PC-3 (cell line): ENCODE data around the gene PGAP2. TPM values are rescaled to one million over a fixed set of nuclear protein-coding genes. Genes with fewer than 3 reads are reported as not detected.

ENCODE experiments used
- ATAC-seq: fragments of 200-7000 bp; cut with Tn5 transposase; 2 replicates; pipeline ENCODE4 v1.9.1; 2020; ENCODE audit warnings: mild to moderate bottlenecking, moderate library complexity
- BruUV-seq: library from RNA; stranded (reverse); fragments of 400-500 nt; replicated peaks from 2 replicates; lab custom pipeline; 2021; lab: Mats Ljungman, UMichigan
- CTCF ChIA-PET: fragments of 300-600 bp; sonication (Branson Sonifier 250); formaldehyde crosslinking; loops from one replicate; lab custom pipeline; 2022; ENCODE audit warnings: antibody characterized with exemption; lab: Charles Lee
- POLR2A ChIA-PET: fragments of 300-600 bp; sonication (Branson Sonifier 250); formaldehyde crosslinking; loops from one replicate; lab custom pipeline; 2022; ENCODE audit warnings: antibody characterized with exemption; ENCODE audit not compliant: unreplicated experiment; lab: Charles Lee
- DNase-seq: peaks from one replicate; pipeline ENCODE4 v3.0.0-alpha.2; 2015
- H2AFZ ChIP-seq: fragments of 300-600 bp; sonication (generic); 2 replicates; pipeline ENCODE4 v1.6.0; 2016; ENCODE audit warnings: antibody characterized with exemption, low read length
- H3F3A ChIP-seq: fragments of 300-600 bp; sonication (generic); one replicate; pipeline ENCODE4 v1.6.0; 2017; ENCODE audit warnings: antibody characterized with exemption, low read length, control low read depth, mild to moderate bottlenecking; ENCODE audit not compliant: unreplicated experiment
- H3K27ac ChIP-seq: fragments of 300-600 bp; sonication (generic); 2 replicates; pipeline ENCODE4 v1.5.1; 2016; ENCODE audit warnings: mild to moderate bottlenecking, low read length
- H3K27me3 ChIP-seq: fragments of 300-600 bp; sonication (generic); 2 replicates; pipeline ENCODE4 v1.6.1; 2016; ENCODE audit warnings: low read length, mixed read lengths
- H3K36me3 ChIP-seq: fragments of 300-600 bp; sonication (generic); 2 replicates; pipeline ENCODE4 v1.6.1; 2016; ENCODE audit warnings: low read depth, mixed run types, low read length, mixed read lengths
- H3K4me1 ChIP-seq: fragments of 300-600 bp; sonication (generic); 2 replicates; pipeline ENCODE4 v1.5.1; 2016; ENCODE audit warnings: low read length; ENCODE audit not compliant: insufficient read depth
- H3K4me2 ChIP-seq: fragments of 300-600 bp; sonication (generic); 2 replicates; pipeline ENCODE4 v1.6.0; 2016; ENCODE audit warnings: low read length
- H3K4me3 ChIP-seq: fragments of 300-600 bp; sonication (generic); 2 replicates; pipeline ENCODE4 v1.5.1; 2016; ENCODE audit warnings: mild to moderate bottlenecking, low read length, mixed read lengths
- H3K79me2 ChIP-seq: fragments of 300-600 bp; sonication (generic); 2 replicates; pipeline ENCODE4 v1.6.1; 2017; ENCODE audit warnings: low read length, mixed read lengths
- H3K9ac ChIP-seq: fragments of 300-600 bp; sonication (generic); 2 replicates; pipeline ENCODE4 v1.6.0; 2016; ENCODE audit warnings: mild to moderate bottlenecking, low read length
- H3K9me2 ChIP-seq: fragments of 300-600 bp; sonication (generic); replicated peaks from 2 replicates; pipeline ENCODE4 v1.6.1; 2016; ENCODE audit warnings: mixed run types, low read length, mixed read lengths
- H3K9me3 ChIP-seq: fragments of 300-600 bp; sonication (generic); 2 replicates; pipeline ENCODE4 v1.6.1; 2016; ENCODE audit warnings: low read length, mixed read lengths
- H4K20me1 ChIP-seq: fragments of 300-600 bp; sonication (generic); 2 replicates; pipeline ENCODE4 v1.6.1; 2016; ENCODE audit warnings: low read length, mixed read lengths
- CTCF ChIP-seq: fragments of 300-600 bp; sonication (generic); conservative IDR thresholded peaks from 2 replicates; pipeline ENCODE4 v1.5.1; 2017; ENCODE audit warnings: antibody characterized with exemption, low read depth, mild to moderate bottlenecking, low read length
- EZH2 ChIP-seq: fragments of 300-600 bp; sonication (generic); IDR thresholded peaks from one replicate; pipeline ENCODE4 v1.6.1; 2017; ENCODE audit warnings: antibody characterized with exemption, mild to moderate bottlenecking, low read length; ENCODE audit not compliant: unreplicated experiment
- EZH2phosphoT487 ChIP-seq: fragments of 300-600 bp; sonication (generic); IDR thresholded peaks from 2 replicates; pipeline ENCODE4 v1.6.1; 2018; ENCODE audit warnings: mild to moderate bottlenecking, antibody characterized with exemption, low read length, borderline replicate concordance
- intact Hi-C: fragments of 100-400 bp; cut with micrococcal nuclease; formaldehyde crosslinking; loops from 2 replicates; pipeline ENCODE4 v1.9.0; 2023
- total RNA-seq: library from RNA; depleted of rRNA; stranded (reverse); fragments of >200 nt; gene quantifications from 2 replicates; pipeline ENCODE4 v1.2.3, GENCODE V29; 2014

PGAP2 gene
- total RNA-seq, 1 experiment from 2014 or later: 25.9 TPM

GRCh38 chr11:3822312-3822711 is 14.0 kb downstream of the PGAP2 start:
- TF ChIP-seq CTCF (no peak), EZH2 (no peak), EZH2phosphoT487 (no peak)
- H4K20me1 ChIP-seq: no peaks in the 10 kb centered on the region
- no peak overlapping the region for H3K27ac ChIP-seq
- H3K9me3 ChIP-seq: no peaks in the 10 kb centered on the region
- no peaks in the 10 kb centered on the region for H3K27me3 ChIP-seq
- H3K9ac ChIP-seq: no peak overlapping the region
- ChIA-PET POLR2A (no interaction called here), CTCF (interaction anchor here (0.6 kb wide), 1 partner anchor 140 kb away, joined by 4 read pairs; no protein-coding TSS in a partner anchor)
- H3K4me3 ChIP-seq: no peak overlapping the region
- no peaks in the 10 kb centered on the region for H3K79me2 ChIP-seq
- H2AFZ ChIP-seq: no peak overlapping the region
- H3K36me3 ChIP-seq: no peaks in the 10 kb centered on the region; the same call in 1 of the 2 replicates
- H3K9me2 ChIP-seq: no peaks in the 10 kb centered on the region
- no TSS peak for BruUV-seq
- no peaks in the 10 kb centered on the region for H3K4me1 ChIP-seq
- no peak for DNase-seq
- H3F3A ChIP-seq: no peaks in the 10 kb centered on the region
- intact Hi-C loops: no loop called here
- H3K4me2 ChIP-seq: no peak overlapping the region
- ATAC-seq: no peak

GRCh38 chr11:3823303-3823702 is 14.9 kb downstream of the PGAP2 start:
- no peaks in the 10 kb centered on the region; the same call in 1 of the 2 replicates for H3K36me3 ChIP-seq
- H3K79me2 ChIP-seq: no peaks in the 10 kb centered on the region
- TF ChIP-seq EZH2: no peak
- no peak for TF ChIP-seq CTCF
- no peak for TF ChIP-seq EZH2phosphoT487
- H3K4me3 ChIP-seq: no peak overlapping the region
- no peaks in the 10 kb centered on the region for H3K27me3 ChIP-seq
- no peak overlapping the region for H3K9ac ChIP-seq
- no peak overlapping the region for H3K27ac ChIP-seq
- no peaks in the 10 kb centered on the region for H4K20me1 ChIP-seq
- DNase-seq: peak; percentile 39
- no TSS peak for BruUV-seq
- ChIA-PET POLR2A (interaction anchor here (0.5 kb wide), 1 partner anchor 17 kb away, joined by 4 read pairs; the partner anchor contains the start of gene RHOG), CTCF (no interaction called here)
- no peaks in the 10 kb centered on the region for H3F3A ChIP-seq
- no peak overlapping the region for H3K4me2 ChIP-seq
- no peaks in the 10 kb centered on the region for H3K4me1 ChIP-seq
- intact Hi-C loops: no loop called here
- H3K9me2 ChIP-seq: no peaks in the 10 kb centered on the region
- ATAC-seq: peak; percentile 82
- H2AFZ ChIP-seq: no peak overlapping the region
- H3K9me3 ChIP-seq: no peaks in the 10 kb centered on the region

GRCh38 chr11:3823762-3824506 is 15.6 kb downstream of the PGAP2 start:
- Histone ChIP-seq H3K27me3 (no peaks in the 10 kb centered on the region), H2AFZ (no peak overlapping the region), H3F3A (no peaks in the 10 kb centered on the region), H3K27ac (no peak overlapping the region), H3K4me2 (no peak overlapping the region), H3K9me2 (no peaks in the 10 kb centered on the region), H3K4me3 (no peak overlapping the region), H3K9ac (no peak overlapping the region), H3K79me2 (no peaks in the 10 kb centered on the region), H3K9me3 (no peaks in the 10 kb centered on the region), H3K4me1 (no peaks in the 10 kb centered on the region), H4K20me1 (no peaks in the 10 kb centered on the region), H3K36me3 (no peaks in the 10 kb centered on the region; the same call in 1 of the 2 replicates)
- no peak for TF ChIP-seq EZH2
- no peak for TF ChIP-seq EZH2phosphoT487
- TF ChIP-seq CTCF: no peak
- BruUV-seq: no TSS peak
- ATAC-seq (no peak), DNase-seq (no peak)
- CTCF ChIA-PET: no interaction called here
- intact Hi-C loops: no loop called here
- POLR2A ChIA-PET: no interaction called here
